T1000 (cell line): ENCODE data around the gene ATP2B3.
A peak's percentile ranks its signal among the peaks of the same experiment; 100 is the strongest.
"Not testable (repeated sequence)": the region's sequence is repeated elsewhere in the genome, so short reads cannot be mapped to it uniquely, and the experiment has no call there.

Source experiments
- DNase-seq: peaks from one replicate; lab custom pipeline; 2025; ENCODE audit warnings: mixed read lengths; lab: John Stamatoyannopoulos, UW

The ATP2B3 gene

DNA sequence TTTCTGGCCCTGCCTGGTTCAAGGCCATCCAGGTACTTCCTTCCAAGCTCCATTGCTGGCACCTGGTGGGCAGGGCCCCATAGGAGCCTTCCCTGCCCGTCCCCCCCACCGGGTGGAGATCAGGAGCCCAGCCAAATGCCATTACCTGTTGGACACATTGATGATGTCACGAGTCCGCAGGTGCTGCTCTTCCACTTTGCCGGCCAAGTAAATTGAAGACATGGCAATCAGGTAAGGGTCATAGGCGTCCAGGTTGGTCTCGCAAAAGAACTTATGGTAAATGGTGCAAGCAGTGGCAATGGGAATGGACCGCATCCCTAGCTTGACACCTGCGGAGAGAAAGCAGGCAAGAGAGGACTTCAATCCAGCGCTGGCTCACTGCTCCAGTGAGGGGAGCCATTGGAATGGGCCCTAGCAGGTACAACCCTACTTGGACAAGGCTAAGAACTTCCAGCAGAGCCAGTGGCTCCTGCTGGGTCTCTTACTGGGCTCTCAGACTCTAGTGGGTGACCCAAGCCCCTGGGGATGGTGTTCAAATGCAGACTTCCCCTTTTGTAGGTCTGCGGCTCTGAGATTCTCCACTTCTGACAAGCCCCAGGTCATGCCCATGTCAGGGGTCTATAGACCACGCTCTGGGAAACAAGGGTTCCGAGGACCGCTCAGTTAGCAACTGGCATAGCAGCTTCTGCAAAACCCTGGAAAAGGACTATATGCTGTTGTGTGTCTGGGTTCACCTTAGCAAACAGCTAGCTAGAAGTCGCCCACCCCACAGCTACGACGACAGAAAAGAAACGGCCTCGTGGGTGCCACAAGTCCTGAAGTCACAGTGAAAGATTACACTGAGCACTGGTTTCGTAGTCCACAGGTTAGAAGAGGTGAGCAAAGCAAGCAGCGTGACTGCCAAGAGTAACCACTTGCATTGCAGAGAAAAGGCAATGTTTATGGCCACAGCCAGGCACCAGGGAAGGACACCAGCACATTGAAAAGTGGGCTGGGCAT, 78.7 kb downstream of the ATP2B3 start:
- no peak for DNase-seq

DNA sequence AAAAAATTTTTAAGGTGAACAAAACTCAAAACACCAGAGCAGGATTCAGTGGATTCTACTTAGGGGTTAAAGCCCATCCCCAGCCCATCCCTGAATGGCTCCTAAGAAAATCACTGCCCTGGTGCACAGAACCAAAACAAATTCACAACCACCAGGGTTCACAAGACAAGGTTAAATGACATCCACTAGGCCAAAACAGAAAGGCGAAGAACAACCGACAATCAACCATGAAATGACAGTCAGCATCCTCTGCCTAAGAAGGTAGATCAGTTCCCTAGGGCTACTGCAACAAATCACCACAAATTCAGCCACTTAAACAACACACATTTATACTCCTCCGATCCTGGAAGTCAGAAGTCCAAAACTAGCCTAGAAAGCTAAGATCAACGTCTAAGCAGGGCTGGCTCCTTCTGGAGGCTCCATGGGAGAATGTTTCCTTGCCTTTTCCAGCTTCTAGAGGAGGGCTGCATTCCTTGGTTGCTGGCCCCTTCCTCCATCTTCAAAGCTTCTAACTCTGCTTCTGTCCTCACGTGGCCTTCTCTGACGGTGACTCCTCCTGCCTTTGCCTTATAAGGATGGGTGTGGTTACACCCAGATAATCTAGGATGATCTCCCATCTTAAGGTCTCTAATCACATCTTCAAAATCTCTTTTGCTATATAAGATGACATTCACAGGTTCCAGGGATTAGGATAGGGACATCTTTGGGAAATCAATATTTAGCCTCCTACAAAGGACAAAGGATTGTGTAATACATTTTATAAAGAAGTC, 79.7 kb downstream of the ATP2B3 start:
- no peak for DNase-seq

DNA sequence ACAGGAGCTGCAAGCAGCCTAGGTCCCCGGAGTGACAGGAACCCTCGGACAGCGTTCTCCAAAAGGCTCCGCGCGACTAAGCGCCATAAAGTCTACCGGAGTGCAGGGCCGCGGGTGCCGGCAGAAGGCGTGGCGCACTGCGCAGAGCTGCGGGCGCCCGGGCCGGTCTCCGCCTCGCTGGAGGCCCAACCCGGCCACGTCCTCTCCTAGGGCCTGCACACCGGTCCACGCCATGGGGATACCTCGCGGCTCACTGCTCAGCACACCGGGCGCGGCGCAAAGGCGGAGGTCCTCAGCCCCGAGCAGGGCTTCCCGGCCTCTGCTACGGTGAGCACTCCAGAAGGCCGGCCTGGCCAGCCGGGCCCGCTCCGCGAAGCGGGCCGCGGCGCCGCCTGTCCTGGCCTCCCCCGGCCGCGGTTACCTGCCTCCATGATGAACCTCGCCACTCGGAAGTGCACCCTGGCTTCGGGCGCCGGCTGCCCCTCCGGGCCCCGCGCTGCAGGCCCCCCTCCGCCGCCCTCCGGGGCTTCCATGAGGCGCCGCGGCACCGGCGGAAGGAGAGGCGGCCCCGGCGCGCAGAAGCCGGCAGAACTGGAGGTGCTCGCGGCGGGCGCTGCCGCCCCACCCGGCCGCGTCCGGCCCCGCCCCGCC, 81.2 kb downstream of the ATP2B3 start, which contains the start of gene CCNQ:
Gene CCNQ (minus strand): TSS at position 599 of the 651 bp plus-strand sequence. CDS start 66 bp downstream, at position 533.
- no peak for DNase-seq

DNA sequence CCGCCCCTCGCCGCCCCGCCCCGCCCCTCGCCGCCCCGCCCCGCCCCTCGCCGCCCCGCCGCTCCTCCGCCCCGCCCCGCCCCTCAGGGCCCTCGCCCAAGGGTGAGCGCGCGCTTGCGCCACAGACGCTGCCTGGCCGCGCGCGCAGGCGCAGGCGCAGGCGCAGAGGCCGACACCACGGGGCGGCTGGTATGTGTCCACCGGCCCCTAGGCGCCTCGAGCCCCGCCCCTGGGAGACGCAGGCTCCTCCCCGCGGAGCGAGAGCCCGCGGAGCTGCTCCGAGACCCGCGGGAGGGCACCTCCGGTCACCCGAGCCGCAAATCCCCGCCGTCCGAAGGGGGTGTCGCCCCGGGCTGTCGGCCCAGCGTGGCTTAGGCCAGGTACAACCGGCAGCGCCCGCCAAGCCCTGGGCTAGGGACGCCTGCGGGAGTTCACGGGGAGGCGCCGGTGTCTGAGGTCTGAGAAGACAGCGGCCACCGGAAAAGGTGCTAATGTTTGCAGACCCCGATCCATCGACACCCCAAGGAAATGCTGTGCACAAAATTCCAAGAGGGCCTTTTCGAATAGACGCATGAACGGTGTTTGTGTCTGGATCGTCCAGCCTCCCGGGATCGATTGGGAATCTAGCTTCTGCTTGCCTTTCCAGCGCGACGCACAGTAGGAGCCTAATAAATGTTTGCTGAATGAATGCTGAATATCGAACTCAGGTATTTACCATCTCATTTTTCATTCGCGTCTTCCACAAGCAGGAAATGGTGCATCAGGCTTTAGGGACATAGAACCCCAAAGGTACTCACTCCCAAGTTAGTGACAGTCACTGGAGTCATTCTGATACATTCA, 82.0 kb downstream of the ATP2B3 start:
- peak; percentile 76 for DNase-seq

DNA sequence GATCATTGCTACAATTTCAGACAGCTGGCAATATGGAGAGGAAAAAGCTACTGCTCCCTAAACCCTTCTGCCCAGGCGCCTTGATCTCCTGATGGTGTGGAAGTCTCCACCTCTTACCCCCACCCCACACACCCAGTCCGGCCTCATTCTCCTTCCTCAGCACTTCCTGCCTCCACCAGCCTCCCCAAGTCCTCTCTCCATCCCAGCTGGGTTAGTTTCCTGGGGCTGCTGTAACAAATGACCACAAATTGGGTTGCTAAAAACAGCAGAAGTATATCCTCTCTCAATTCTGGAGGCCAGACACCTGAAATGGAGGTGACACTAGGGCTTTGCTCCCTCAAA, 82.6 kb downstream of the ATP2B3 start:
- no peak for DNase-seq

DNA sequence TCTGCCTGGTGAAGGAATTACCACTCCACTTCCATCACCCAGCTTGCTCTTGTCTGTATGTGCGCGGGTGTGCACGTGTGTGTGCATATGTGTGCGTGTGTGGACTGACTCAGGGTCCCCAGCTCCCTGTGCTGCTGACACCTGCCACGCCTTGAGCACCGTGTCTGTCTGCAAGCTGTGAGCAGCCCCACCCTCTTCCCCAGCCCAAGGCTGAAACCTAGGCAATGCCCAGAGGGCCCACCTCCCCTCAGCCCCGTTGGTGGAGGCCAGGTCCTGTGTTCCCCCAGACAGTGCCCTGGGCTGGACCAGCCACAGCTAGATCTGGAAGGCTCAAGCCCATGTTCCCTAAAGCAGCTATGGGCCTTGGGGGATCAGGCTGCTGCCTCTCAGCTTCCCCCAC, 83.5 kb downstream of the ATP2B3 start:
- DNase-seq = no peak

DNA sequence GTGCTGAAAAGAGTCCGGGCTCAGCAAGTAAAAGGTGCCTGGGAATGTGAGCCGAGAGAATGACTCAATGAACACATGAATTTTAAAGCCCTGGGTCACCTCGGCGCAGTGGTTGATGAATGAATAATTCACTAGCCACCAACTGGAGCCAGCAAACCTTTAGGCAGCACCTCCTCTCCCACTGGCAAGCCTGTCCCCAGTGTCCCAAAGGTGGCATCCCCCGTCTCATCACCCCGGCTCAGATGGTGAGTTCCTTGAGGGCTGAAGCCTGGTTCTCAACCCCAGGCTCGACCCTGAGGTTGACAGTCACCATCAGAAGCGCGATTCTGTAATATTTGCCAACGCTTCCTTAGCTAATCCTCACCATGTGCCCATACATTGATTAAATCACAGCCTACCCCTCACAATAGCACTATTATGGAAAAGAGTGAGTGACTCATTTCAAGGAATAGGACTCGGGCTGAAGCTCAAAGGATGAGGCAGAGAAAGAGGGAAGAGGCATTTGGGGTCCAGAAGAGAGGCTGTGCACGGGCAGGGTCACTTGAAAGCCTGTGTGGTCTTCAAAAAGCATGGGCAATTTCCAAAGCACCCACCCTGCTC, 84.2 kb downstream of the ATP2B3 start:
- no peak for DNase-seq

DNA sequence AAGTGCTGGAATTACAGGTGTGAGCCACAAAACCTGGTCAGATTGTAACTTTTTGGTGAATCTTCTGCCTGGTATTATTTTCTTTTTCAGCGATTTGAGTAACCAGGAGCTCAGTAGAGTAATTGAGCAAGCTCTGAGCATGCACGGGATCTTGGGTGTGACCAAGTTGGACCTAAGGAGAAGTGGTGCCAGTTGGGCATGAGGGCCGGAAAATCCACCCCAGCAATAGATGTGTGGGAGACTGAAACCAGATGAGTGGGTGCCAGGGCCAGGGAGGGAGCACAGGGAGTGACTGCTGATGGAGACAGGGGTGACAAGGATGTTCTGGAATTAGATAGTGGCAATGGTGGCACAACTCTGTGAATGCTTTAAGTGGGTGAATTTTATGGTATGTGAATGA, 85.2 kb downstream of the ATP2B3 start:
- DNase-seq = no peak

DNA sequence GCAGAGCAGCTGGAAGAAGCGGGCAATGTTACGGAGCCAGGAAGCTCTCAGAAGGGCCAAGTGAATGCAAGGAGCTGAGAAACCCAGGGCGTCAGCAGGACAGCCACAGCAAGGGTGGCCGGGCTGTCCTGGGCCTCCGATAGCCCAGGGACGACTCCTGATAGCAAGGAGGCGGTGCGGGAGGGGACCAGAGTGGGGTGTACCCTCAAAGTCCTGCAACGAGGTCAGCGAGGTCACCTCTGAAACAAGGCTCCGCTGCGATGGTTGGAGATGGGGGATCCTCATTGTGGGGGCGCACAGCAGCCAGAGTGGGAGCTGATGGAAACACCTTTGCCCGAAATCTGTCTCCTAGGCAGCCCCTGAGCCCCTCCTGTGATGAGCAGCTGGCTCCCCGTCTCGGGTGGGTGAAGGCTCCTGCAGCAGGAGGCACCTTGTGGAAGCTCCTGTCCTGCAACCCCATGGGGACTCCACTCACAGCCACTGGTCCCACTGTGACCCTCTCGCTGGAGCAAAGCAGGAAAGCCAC, 85.8 kb downstream of the ATP2B3 start:
- no peak for DNase-seq

DNA sequence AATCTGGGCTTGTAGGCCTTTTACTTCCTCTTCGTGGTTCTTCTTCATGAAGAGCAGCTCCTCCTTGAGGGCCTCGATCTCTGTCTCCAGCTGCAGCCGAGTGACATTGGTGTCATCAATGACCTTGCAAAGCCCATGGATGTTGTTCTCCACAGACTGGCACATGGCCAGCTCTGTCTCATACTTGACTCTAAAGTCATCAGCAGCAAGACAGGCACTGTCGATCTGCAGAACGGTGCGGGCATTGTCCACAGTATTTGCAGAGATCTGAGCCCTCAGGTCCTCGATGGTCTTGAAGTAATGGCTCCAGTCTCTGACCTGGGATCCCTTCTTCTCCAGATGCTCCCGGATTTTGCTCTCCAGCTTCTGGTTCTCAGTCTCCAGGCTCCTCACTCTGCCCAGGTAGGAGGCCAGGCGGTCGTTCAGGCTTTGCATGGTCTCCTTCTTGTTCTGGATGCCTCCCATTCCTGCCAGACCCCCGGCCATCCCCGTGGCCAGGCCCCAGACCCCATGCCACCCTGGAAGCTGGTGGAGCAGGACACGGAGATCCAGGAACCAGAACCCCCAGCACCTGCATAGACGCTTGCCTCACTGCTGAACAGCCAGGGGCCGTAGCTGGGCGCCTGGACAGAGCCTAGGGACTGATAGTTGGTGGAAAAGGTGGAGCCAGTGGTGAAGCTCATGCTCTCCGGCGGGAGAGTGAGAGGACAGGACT, 87.4 kb downstream of the ATP2B3 start:
- DNase-seq = not testable (repeated sequence)

DNA sequence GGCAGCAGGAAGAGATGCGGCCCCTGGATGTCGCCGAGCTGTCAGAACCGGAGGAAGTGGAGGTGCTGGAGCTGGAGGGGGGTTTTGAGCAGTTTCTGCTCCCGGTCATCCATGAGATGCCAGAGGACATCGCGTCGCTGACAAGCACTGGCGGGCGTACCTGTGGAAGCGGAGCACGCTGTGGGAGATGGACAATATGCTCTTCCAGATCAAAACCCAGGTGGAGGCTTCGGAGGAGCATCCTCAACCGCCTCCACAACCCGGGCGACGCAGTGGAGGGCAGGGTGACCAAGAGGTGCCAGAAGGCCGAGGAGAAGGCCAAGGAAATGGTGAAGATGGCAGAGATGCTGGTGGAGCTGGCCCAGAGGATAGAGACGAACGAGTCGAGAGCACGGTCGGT, 89.1 kb downstream of the ATP2B3 start:
- no peak for DNase-seq

DNA sequence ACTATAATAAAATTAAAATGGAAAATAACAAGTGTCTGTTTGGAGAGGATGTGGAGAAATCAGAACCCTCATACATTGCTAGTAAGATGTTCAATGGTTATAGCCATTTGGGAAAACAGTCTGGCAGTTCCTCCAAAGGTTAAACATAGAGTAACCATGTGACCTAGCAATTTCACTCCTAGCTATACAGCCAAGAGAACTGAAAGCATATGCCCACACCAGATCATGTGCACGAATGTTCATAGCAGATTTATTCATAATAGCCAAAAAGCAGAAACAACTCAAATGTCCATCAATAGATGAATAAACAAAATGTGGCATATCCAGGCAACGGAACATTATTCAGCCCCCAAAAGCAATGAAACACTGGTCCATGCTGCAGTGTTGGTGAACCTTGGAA, 90.9 kb downstream of the ATP2B3 start:
- DNase-seq = no peak

DNA sequence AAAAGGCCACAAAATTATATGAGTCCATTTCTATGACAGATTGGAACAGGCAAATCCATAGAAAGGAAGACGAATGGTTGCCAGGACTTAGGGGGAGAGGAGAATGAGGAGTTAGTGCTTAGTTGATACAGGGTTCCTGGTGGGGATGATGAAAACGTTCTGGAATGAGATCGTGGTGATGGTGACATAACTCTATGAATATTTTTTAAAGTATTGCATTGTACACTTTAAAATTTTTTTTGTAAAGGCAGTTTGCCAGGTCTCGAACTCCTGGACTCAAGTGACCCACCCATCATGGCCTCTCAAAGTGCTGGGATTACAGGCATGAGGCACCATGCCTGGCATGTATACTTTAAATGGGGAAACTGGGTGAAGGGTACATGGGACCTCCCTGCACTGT, 91.4 kb downstream of the ATP2B3 start:
- DNase-seq = no peak

DNA sequence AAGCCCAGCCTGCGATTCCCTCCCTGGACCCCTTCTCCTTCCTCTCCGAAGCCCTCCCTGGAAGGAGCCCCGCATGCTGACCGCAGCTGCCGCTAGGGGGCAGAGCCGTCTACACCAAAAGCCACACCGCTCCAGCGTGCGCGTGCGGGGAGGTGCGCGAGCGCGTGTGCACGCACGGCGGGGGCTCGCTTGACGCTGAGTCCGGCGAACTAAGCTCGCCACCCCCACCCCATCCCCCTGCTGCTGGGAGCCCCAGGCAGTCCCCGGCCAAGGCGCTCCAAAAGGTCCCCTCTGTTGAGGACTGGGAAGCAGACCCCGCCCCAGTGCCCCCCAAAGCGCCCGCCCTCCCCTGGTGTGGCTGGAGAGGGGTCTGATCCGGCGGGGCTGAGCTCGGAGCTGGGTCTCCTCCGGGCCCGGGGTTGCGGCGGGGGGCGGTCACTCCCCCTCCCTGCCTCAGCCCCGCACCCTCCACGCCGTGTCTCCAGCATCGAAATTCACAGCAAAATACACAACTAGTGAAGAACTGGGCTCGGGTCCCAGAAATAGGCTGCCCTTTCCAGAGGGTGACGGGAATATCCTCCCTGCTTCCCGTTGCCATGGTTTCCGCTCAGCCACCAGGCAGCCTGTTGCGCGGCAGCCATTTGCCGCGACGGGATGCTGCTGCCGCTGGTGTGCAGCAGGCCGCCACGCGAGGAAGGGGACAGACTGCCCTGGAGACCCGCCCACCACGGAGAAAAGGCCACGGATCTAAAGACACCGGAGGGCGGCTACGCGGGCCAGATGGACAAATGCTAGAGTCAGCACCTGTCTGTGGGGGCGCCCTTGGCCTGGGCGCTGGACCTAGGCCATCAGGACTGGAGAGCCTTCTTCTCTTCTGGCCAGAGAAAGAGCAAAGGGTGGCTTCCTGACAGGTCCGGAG, 92.7 kb downstream of the ATP2B3 start:
- DNase-seq = no peak

DNA sequence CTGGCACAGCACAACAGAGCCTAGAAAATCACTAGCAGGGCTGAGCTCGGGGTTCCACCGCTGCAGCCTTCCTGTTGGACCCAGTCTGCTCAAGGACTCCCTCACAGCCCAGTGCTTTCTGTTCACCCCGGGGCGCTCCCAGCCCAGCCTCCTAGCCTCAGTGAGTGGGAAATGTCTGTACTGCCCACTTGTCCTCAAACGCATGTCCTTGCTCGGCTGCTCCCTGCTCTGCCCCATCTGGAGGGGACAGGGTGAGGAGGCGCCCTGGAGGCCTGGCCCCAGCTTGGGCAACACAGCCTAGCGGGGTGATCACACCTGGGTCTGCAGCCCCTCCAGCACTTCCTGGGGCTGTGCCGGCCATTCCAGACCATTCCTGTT, 93.4 kb downstream of the ATP2B3 start:
- DNase-seq = no peak

DNA sequence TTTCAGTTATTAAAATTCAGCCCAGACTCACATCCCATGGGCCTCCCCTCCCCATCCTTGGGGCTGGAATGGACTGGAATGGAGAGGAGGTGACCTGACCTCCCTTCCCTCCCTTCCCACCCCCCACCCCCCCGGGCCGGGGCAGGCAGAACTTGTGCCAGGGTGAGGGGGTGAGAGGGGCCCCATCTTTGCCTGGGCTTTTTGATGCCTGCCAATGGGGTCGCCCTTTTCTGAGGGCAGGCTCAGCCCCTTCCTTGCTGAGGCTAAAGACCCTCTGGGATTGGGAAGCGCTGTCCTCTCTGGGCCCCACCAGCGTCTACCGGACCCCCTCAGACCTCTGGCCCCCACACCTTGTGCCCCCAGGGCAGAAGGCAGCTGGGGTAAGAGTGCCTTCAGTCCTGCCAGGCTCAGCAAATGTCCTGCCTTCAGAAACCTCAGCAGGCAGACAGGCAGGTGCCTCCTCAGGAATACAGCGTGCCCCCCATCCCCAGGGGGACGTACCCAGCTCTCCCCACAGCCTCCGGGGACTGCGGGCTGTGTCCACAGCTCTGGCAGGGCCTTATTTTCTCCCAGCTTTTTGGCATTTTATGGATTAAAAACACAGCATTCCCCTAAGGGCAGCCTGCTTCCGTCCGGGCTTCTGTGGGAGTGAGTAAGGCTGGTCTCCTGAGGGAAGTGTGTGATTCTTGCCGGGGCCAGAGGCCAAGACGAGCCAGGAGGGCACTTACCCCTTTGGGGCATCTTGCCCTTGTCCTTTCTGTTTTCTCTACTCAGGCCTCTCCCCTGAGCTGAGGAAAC, 94.1 kb downstream of the ATP2B3 start:
- DNase-seq = no peak

DNA sequence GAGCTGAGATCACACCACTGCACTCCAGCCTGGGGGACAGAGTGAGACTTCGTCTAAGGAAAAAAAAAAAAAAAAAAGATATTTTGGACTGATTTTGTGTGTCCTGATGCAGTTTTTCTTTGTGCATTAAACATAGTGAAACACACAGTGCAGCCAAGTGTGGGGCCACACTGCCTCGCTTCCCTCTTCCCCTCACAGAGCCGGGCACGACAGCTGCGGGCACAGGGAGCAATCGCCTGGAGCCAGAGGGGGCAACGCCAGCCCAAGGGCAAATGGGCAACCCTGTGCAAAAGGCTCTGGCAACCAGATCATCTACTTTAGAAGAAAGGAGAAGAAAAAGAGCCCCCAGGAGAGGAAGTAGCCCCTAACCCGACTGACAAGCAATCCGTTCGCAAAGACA, 95.0 kb downstream of the ATP2B3 start:
- DNase-seq = no peak

DNA sequence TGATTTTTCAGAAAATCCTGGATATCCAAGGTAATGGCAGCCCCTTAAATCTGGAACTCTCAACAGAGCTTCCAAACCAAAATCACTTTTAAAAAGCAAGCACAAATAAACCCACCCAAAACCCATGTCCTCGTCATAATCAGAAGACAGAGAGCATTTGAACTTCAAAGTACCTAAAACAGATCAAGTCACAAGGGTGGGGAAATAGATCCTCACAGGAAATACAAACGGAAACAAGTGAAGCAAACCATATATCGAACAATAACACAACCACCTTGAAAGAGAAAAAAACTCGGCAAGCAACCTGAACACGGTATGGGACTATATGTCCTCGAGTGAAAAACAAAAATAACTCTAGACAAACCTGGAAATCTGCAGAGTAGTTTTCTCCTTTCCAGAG, 97.4 kb downstream of the ATP2B3 start:
- no peak for DNase-seq
